ENCODE data around the gene DLST.
A peak's percentile ranks its signal among the peaks of the same experiment; 100 is the strongest.

The DLST gene

DNA sequence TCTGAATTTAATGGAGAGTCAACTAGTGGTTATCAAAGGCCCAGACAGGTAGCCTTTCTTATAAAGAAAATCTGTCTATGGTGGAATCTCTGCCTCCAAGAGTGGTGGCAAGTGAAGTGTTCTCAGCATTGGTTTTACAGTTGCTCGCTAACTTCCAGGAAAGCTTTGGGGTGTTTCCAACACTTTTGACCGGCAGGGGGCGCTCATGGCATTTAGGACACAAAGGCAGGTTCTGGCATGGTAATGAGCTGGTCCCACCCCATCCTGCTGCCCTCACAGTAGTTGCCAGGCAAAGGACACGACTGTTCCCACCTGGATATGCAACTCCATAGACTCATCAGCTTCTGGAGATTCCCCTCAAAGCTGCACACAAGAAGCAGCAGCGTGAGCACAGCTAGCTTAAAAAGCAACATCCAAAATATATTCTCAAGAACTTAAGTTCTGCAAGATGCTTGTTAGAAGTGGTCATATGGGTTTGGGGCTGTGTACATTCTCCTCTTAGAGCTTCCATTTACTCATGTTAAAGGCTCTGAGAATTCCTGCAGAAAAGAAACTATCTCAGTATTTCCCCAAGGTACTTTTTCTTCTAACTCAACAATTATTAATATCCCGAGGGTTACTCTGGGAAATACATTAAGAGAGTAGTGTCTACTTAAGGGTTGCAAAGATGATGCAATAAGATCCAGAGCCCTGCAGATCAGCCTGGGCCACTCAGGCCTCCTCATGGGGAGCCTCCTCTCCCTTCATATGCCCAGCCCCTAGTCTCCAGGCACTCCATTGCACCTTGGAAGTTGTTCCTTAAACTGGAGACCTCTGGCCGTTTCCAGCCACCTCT lies 20.6 kb upstream of the DLST start:
- peak; percentile 80 for DNase-seq (ENCODE audit: low spot score)

DNA sequence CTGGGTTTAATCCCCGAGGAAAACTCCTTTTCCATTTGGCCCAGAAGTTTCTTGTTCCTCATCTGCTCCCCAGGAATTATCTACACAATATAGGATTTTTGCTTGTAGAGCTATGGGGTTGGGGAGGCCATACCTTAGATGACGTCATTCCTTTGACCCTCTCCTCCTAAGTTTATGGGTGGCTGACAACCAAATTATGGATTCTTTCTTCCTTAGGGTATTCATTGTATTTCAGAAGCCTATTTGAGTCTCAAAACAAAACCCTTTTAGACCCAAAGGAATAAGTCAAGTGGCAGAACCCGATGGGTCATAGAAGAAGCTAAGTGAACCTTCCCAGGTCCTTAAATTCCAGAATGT lies 20.0 kb upstream of the DLST start:
- DNase-seq (ENCODE audit: low spot score), result no peak

DNA sequence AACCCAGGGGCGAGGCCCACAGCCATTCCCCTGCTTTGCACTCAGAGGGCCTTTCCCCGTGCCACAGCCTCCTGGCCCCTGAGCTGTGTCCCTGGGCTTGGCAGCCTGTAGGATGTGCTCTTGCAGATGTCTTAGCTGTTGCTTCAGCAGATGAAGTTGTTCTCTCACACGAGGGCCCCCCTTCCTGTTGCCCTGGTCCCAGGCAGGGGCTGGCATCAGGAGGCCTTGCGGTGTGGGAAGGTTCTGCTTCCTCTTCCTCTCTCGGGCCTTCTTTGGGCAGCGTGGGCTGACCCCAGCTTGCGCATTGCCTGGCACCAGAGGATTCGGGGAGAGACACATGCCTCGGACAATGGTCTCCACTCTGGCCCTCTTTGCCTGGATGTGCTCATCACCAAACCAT lies 18.4 kb upstream of the DLST start:
- no peak for DNase-seq (ENCODE audit: low spot score)

DNA sequence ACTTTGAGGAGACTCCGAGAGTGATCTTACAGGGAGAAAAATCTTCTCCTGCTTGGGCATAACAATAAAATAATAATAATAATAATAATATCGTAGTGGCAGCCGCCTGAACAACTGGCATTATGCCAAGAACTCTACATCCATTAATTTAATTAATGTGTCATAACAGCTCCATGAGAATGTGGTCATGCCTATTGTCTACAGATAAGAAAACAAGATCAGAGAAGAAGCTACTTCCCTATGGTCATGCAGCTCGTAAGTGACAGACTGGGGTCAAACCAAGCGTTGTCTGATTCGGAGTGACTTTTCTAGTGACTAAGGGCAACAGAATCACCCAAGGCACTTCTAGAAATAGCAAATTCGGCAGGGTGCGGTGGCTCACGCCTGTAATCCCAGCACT lies 17.5 kb upstream of the DLST start:
- DNase-seq (ENCODE audit: low spot score), result no peak

DNA sequence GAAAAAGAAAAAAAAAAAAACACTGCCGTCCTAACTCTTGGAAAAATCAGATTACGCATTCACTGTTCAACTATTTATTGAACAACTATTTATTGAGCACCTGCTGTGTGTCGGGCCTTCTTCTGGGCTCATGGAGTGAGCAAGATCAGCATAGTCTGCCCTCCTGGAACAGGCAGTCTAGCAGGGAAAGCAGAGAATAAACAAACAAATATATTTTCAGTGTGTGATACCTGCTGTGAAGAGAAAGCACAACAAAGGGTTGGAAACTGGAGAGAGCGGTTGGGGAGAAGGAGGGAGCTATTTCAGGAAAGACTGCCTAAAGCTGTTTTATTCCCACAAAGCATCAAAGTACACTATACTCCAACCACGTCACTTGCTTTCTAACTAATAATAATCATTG lies 16.6 kb upstream of the DLST start:
- no peak for DNase-seq (ENCODE audit: low spot score)

DNA sequence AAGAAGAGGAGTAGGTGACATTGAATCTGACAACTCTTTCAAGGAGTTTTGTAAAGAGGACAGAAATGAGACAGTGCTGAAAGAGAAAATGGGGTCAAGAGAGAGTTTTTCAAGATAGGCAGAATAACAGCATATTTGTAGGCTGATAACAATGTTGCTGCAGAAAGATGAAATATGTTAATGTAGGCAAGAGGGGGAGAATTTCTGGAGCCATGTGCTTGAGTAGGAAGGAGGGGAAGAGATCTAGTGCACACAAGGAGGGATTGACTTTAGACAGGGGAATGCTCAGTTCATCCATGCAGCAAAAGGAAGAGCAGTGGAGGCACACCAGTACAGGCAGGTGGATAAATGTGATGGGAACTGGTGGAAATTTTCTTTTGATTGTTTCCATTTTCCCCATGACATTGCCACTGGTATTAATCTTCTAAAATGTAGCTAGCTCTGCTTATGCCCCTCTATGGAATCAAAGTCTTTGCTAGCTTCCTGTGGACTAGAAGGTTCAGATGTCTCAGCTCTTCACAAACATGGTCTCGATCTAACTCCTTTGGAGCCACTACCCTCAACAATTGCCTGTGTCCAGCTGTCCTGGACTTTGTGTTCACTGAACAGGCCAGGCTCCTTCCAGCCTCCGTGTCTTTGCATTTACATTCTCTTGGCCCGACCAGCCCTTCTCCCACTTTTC lies 14.9 kb upstream of the DLST start:
- no peak for DNase-seq (ENCODE audit: low spot score)

DNA sequence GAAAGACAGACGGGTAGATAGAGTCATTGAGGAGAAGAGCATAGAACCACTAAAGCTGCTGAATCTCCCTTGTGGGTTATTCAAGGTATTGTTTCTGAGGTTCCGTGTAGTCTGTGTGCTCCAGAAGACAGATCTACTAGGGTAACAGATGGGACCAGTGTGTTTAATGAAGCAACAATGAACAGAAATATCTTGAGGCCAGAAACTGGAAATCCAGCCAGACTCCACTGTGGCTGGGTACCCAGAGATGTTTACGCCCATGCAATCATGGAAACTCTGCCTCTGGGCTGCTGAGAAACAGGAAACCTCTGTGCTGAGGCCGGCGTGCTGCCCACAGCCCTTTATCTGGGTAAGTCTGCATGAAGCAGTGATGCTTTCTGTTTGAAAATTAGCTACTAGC lies 14.0 kb upstream of the DLST start:
- no peak for DNase-seq (ENCODE audit: low spot score)

DNA sequence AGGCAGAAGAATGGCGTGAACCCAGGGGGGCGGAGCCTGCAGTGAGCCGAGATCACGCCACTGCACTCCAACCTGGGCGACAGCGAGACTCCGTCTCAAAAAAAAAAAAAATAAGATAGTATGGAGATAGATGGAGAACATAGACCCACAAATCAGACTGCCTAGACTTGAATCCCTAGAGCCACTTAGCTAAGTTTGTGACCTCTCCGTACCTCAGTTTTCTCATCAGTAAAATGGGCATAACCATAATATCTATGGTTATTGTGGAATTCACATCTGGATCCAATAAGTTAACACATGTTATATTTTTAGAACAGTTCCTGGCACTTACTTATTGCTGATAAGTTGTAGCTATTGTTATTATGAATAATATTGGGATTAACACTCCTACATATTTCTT lies 13.0 kb upstream of the DLST start:
- DNase-seq (ENCODE audit: low spot score), result no peak

DNA sequence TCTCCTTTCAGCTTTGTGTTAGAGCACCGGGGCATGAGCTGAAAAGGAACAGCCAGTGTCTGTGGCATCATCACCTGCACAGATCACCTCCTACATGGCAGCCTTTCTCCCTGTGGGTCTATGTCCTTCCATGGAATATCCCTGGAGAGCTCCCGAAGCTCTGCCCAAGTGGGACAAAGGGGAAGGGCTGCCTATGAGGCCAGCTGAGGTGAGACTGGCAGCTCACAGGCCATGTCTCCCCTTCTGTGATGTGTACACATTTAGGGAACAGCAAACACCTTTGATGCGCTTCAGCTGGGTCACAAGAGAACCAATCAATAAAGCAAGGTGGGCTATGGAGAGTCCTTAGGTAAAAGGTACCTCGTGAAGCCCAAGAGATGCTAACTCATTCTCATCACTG lies 9.9 kb upstream of the DLST start:
- no peak for DNase-seq (ENCODE audit: low spot score)

DNA sequence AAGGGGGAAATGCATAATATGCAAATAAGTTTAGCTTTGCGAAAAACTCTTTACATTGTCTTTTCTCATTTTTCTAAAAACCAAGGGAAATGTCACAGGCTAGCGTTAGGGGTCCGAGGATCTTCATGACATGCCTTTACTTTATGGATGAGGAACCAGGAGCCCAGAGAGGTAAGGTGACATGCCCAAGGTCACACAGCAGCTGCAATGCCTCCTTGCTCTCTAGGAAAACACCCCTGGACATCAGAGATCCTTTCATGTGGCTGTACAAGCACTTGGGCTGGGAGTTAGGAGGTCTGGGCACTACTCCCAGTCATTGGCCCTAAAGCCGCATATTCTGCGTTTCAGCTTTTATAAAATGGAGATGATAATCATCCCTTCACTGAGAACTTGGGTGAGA lies 6.5 kb upstream of the DLST start:
- DNase-seq (ENCODE audit: low spot score), result no peak

DNA sequence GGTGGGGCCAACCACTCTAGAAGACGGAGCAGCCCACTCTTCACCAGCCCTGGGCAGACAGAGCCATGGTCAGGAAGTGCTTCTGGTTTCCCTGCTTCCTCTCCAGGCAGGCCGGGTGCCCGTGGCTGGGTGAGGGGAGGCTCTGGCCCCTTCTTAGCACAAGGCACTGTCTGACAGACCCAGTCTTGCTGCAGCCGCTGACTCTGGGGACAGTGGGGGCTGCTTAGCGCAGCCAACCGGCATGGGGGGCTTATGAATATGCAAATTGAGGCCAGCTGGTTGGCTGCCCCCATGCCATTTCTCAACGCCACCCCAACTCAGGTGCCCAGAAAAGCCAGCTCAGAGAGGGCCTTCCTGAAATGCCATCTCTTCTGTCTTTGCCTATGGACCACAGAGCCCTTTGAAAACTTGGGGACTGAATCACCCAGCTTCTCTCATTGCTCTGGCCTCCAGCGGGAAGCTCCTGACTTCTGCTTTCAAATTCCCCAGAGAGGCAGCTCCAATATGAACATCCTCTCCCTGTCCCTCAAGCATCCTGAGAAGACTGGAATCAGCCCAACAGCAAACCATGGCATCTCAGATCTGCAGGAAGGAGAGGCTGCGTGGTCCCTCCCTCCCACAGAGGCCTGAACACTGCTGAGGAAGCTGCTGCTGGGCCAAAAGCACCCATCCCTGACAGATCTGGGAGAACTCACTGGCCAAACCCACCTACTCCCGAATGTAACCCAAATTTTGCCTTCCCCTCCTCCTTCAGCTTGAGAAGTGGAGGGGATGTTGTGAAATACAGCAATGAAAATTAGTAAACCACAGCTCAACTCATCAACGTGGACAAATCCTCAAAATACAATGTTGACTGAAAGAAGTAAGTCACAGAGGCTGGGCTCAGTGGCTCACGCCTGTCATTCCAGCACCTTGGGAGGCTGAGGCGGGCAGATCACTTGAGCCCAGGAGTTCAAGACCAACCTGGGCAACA lies 5.5 kb upstream of the DLST start, which contains the start of gene PROX2:
TSS of gene PROX2 (minus strand) at position 205 of the 973 bp plus-strand sequence. CDS start 12,311 bp downstream, outside the sequence.
- DNase-seq (ENCODE audit: low spot score), result no peak

DNA sequence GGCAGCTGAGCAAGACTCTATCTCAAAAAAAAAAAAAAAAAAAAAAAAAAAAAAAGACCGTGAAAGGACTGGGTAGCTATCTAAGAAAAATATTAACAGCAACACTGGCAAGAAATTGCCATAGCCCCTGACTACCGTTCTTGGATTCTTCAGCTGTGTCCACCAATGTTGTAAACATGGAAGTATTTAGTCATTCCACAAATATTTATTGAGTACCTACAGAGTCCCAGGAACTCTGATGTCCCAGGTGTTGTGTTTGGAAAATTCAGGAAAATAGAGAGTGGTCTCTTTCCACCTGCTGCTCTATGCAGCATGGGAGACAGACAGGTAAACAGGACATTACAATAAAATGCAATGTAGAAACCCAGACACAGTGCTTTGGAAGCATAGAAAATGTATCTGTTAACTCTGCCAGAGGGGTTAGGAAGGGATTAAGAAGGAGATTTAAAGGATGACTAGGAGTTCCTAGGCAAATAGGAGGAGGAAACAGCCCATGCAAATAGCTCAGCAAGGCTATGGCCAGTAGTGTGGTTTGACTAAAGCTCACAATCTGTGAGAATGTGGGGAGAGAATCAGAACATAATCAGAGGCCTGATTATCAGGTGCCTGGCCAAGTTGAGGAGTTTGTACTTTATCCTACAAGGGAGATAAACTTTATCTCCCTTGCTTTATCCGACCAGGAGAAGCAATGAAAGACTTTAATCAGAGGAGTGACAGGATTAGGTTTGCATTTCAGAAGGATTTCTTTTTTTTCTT lies 2.1 kb upstream of the DLST start:
- DNase-seq (ENCODE audit: low spot score), result no peak

DNA sequence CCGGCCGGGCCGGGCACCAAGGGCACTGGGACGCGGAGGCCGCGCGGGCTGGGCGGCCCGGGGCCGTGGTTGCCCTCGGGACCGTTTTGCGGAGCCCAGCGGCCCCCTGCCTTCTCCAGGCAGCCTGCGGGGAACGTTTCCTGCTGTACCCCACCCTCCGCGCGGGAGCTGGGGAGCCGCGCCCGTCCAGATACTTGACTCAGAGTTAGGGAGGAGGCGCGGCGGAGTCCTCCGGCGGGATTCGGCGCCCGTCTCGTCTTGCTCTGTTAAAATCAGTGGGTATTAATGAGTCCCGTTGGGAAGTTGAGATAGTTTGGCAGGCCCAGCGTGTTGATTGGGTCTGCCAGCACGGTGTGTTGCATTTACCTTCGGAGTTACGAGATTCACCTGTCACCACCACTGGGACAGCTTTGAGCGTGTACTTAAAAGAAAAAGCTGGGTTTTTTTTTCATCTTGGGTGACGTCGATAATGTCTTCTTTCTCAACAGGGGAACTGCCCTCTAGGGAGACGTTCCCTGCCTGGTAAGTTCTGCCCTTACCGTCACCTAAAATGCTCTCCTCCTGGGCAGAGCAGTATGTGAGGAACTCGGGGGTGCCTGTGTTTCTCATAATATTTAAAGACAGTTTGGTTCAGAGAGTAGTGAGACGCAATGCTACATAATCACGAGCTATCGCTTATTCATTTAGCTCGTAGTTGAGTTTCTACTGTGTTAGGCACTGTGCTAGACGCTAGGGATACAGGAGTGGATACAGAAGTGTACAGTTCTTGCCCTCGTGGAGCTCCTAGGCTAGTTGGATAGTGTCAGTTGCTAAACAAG lies 596 bp downstream of the DLST start:
- DNase-seq (ENCODE audit: low spot score), result peak; percentile 45

DNA sequence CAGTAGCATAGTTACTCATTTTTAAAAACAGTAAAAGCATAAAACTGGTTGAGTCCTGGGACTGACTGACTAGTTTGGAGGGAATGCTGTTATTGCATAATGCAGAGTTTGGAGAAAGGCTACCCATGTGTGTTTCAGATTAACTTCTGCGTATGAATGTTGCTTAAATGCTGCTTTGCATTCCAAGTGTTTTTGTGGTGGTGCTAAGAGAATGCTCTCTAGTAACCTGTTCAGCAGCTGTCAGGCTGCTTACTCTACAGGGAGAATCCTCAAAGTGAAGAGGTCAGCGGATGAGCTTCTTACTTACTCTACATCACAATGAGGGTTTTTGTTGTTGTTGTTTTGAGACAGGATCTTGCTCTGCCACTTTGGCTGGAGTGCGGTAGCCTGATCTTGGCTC lies 4.3 kb downstream of the DLST start:
- DNase-seq (ENCODE audit: low spot score), result no peak

DNA sequence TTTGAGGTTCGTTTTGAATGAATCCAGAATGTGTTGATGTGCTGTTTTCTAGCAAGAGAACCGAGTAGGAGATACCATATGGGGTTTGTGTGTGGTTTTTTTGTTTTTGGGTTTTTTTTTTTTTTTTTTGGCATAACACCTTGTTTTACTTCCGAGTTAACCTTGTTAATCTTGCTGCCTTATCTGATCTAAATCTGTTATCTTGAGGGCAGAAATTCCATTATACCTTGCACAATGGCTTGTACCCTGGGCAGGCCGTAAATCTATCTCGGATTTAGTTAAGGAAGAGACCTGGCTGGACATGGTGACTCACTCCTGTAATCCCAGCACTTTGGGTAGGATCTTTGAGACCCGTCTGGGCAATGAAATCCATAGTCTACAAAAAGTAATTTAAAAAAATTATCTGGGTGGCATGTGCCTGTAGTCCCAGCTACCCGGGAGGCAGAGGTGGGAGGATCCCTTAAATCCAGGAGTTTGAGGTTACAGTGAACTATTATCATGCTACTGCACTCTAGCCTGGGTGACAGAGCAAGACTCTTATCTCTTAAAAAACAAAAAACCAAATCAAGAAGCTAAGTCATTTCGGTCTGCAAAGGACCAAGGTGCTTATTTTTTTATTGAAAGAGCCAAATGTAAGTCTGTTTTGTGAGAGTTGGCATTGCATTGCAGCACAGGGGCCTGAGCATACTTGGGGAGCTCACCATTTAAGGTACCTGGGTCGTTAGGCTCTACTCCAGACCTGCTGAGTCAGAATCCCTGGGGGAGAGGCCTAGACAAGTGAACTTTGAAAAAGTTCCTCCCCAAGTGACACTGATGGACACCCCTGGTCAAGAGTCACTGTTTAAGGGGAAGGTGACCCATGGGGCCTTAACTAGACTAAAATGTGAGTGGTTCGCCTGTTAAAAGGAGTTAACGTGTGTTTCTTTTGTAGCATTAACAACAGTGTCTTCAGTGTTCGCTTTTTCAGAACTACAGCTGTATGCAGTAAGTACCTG lies 6.7 kb downstream of the DLST start:
- DNase-seq (ENCODE audit: low spot score), result peak; percentile 39

DNA sequence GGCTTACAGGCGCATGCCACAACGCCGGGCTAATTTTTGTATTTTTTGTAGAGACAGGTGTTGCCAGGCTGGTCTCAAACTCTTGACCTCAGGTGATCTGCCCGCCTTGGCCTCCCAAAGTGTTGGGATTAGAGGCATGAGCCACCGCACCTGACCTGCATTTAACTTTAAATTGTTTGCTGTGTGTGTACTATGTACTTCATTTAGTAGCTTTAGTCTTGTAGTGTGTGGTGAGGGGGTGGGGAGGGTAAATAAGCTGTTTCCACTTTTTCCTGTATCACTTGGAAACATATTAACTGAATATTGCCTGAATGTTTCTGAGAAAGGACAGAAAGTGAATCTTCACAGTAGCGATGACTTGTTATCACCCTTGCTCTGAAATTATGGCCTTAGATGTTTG lies 8.5 kb downstream of the DLST start:
- DNase-seq (ENCODE audit: low spot score), result no peak

DNA sequence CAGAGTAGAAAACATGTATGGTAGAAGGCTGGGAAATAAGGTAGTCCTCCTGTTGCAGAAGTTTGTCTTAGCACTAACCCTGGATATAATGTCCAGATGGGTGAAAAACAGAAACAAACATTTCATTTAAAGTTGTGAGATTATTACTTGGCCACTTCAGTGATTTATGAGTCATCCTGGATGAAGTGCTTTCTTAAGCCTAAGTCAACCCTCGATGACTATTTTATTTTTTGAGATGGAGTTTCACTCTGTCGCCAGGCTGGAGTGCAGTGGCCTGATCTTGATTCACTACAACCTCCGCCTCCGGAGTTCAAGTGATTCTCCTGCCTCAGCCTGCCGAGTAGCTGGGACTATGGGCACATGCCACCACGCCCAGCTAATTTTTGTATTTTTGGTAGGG lies 10.2 kb downstream of the DLST start:
- no peak for DNase-seq (ENCODE audit: low spot score)

DNA sequence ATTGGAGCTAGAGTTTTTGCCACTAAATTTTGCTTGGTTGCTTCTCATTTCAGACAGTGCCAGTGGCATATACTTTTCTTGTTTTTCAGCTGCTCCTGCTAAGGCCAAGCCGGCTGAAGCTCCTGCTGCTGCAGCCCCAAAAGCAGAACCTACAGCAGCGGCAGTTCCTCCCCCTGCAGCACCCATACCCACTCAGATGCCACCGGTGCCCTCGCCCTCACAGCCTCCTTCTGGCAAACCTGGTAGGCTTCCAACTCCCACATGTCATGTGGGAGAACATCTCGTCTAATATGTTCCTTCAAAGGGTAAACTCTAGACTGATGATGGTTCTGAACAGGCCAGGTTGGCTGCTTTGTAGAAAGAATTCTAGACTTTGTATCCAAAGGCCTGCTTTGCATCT lies 11.0 kb downstream of the DLST start:
- DNase-seq (ENCODE audit: low spot score), result no peak

DNA sequence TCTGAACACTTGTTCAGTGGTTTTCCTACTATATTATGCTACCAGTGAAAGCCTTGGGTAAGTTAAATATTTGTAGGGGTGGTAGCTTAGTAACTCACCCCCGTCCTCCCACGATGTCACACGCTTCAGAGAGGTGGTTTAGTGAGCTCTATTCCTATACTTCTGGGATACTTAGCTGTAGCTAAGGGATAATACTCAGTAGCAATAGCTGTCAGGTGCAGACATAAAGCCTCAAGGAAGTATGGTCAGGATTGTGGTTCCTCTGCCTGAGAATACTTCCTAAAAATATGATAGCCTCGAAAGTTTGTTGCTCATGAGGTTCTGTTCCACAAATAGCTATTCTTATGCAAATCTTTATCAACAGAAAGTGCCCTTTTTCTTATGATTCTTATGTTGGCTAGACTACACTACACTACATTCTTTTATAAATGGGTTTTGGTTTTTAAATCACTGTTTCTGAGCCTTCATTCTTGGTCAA lies 11.9 kb downstream of the DLST start:
- DNase-seq (ENCODE audit: low spot score), result no peak

DNA sequence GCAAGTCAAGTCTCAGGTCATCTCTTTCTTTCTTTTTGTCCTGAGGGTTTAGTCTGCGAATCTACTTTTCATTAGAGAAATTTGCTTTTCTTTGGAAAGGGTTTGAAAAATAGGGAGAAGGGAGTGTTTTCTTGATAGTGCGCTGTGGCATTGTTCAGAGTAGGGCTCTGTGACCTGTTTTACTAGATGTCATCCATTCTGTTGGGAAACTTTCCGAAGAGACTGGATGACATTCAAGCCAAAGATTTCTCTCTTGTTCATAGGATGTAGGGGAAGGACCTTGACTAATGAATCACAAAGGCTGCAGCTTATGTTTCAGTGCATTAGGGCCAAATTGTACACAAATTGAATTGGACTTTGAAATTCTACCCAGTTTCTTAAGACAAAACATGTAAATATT lies 14.7 kb downstream of the DLST start:
- no peak for DNase-seq (ENCODE audit: low spot score)

All from LoVo (cell line).